GM21529 (cell line): ENCODE results near the gene KIF3A.

Source experiments
- ATAC-seq: cut with Tn5 transposase; IDR thresholded peaks from one replicate; pipeline ENCODE4 v1.9.1; 2021; ENCODE audit not compliant: unreplicated experiment

The KIF3A gene

GRCh38 chr5:132754947-132755346 lies 17.6 kb upstream of the KIF3A start:
- ATAC-seq: no peak

- no peak for ATAC-seq
Observed at GRCh38 chr5:132754111-132754510, 16.8 kb upstream of the KIF3A start.

GRCh38 chr5:132753135-132753987 lies 16.0 kb upstream of the KIF3A start:
- ATAC-seq: no peak

- ATAC-seq: no peak
Observed at GRCh38 chr5:132752581-132753125, 15.3 kb upstream of the KIF3A start.

GRCh38 chr5:132751971-132752580 lies 14.7 kb upstream of the KIF3A start:
- no peak for ATAC-seq

GRCh38 chr5:132751444-132751843 lies 14.1 kb upstream of the KIF3A start:
- ATAC-seq: peak; percentile 35

GRCh38 chr5:132750471-132751230 lies 13.3 kb upstream of the KIF3A start:
- ATAC-seq: peak; percentile 42

- no peak for ATAC-seq
Observed at GRCh38 chr5:132749506-132749905, 12.2 kb upstream of the KIF3A start.

GRCh38 chr5:132748522-132749000 lies 11.2 kb upstream of the KIF3A start:
- ATAC-seq: no peak

- ATAC-seq: peak; percentile 17
Observed at GRCh38 chr5:132747616-132748440, 10.5 kb upstream of the KIF3A start.

GRCh38 chr5:132746954-132747615 lies 9.7 kb upstream of the KIF3A start, which contains the start of gene CCNI2:
CCNI2 (plus strand) TSS chr5:132747426; CDS start chr5:132747496, 70 bp downstream.
- peak; percentile 36 for ATAC-seq

- no peak for ATAC-seq
Observed at GRCh38 chr5:132746592-132746953, 9.2 kb upstream of the KIF3A start.

GRCh38 chr5:132744659-132745058 lies 7.3 kb upstream of the KIF3A start:
- ATAC-seq: no peak

- no peak for ATAC-seq
Observed at GRCh38 chr5:132742626-132743025, 5.3 kb upstream of the KIF3A start.

GRCh38 chr5:132742158-132742557 lies 4.8 kb upstream of the KIF3A start:
- no peak for ATAC-seq

GRCh38 chr5:132739232-132739631 lies 1.9 kb upstream of the KIF3A start:
- no peak for ATAC-seq

- ATAC-seq: no peak
Observed at GRCh38 chr5:132737982-132738681, 786 bp upstream of the KIF3A start.

GRCh38 chr5:132734687-132735086 lies 2.7 kb downstream of the KIF3A start:
- no peak for ATAC-seq

GRCh38 chr5:132733499-132734148 lies 3.7 kb downstream of the KIF3A start:
- no peak for ATAC-seq
